CD4-positive, alpha-beta T cell treated with Interleukin-2 at 100 ng/mL for 4 hours (primary cell): Measurements from ENCODE around the gene B3GNT9.
A peak's percentile ranks its signal among the peaks of the same experiment; 100 is the strongest.

ENCODE experiments used
- DNase-seq: peaks from one replicate; pipeline ENCODE4 v3.0.0-alpha.2; 2020; ENCODE audit warnings: low spot score

B3GNT9 gene

GRCh38 chr16:67167588-67167987 lies 16.8 kb upstream of the B3GNT9 start:
- DNase-seq = no peak

- no peak for DNase-seq
Measured at GRCh38 chr16:67166598-67167168, 15.9 kb upstream of the B3GNT9 start.

- no peak for DNase-seq
Measured at GRCh38 chr16:67166110-67166547, 15.3 kb upstream of the B3GNT9 start.

GRCh38 chr16:67165121-67166078 lies 14.6 kb upstream of the B3GNT9 start:
- no peak for DNase-seq

- DNase-seq = no peak
Measured at GRCh38 chr16:67164599-67165061, 13.8 kb upstream of the B3GNT9 start, which contains the start of gene HSF4. HSF4 (plus strand) TSS chr16:67164745; CDS start chr16:67164812, 67 bp downstream.

- no peak for DNase-seq
Measured at GRCh38 chr16:67163999-67164558, 13.3 kb upstream of the B3GNT9 start.

- peak; percentile 51 for DNase-seq
Measured at GRCh38 chr16:67163164-67163998, 12.6 kb upstream of the B3GNT9 start.

GRCh38 chr16:67162506-67163163 lies 11.8 kb upstream of the B3GNT9 start:
- no peak for DNase-seq

- DNase-seq = no peak
Measured at GRCh38 chr16:67161595-67162058, 10.8 kb upstream of the B3GNT9 start.

- DNase-seq = peak; percentile 91
Measured at GRCh38 chr16:67158637-67159600, 8.1 kb upstream of the B3GNT9 start.

- peak; percentile 78 for DNase-seq
Measured at GRCh38 chr16:67157892-67158635, 7.3 kb upstream of the B3GNT9 start.

- DNase-seq = no peak
Measured at GRCh38 chr16:67157106-67157748, 6.4 kb upstream of the B3GNT9 start.

GRCh38 chr16:67156143-67156844 lies 5.5 kb upstream of the B3GNT9 start:
- no peak for DNase-seq

- DNase-seq = peak; percentile 82
Measured at GRCh38 chr16:67155295-67156142, 4.7 kb upstream of the B3GNT9 start.

GRCh38 chr16:67154578-67155294 lies 3.9 kb upstream of the B3GNT9 start:
- DNase-seq = no peak

- DNase-seq = no peak
Measured at GRCh38 chr16:67151431-67152097, 766 bp upstream of the B3GNT9 start.
